Pancreas (tissue), 10 donors: ENCODE measurements around the gene CDKN2C. TPM values are rescaled to one million over a fixed set of nuclear protein-coding genes. Genes with fewer than 3 reads are reported as not detected.

ENCODE experiments used
- ATAC-seq, 4 donors: fragments of 200-7000 bp; cut with Tn5 transposase; one replicate each; pipeline versions ENCODE4 v1.8.0 to v1.9.1; 2020; ENCODE audit warnings: mild to moderate bottlenecking in 4 of 4, moderate library complexity in 4 of 4
- DNase-seq, 6 donors: peaks; one replicate each; pipeline ENCODE4 v3.0.0-alpha.2; 2020
- FAIRE-seq: peaks from 2 replicates; lab custom pipeline; 2012; peaks lifted over from hg19 to GRCh38; lab: Jason Lieb, UNC
- H3K27ac ChIP-seq, 4 donors: fragments of 200-600 bp; sonication (generic); 1 replicate in 3 of 4; 2 replicates in 1 of 4; pipeline versions ENCODE4 v1.5.0 to v1.8.0; 2020
- H3K27me3 ChIP-seq, 4 donors: fragments of 200-600 bp; one replicate each; pipeline ENCODE4 v1.8.0; 2021
- H3K36me3 ChIP-seq, 3 donors: fragments of 200-600 bp; sonication (generic) in 1 of 3; one replicate each; pipeline versions ENCODE4 v1.5.0 to v1.8.0; 2020 to 2021
- H3K4me1 ChIP-seq, 3 donors: fragments of 200-600 bp; one replicate each; pipeline ENCODE4 v1.8.0; 2021
- H3K4me3 ChIP-seq, 4 donors: fragments of 200-600 bp; sonication (generic) in 2 of 4; one replicate each; pipeline versions ENCODE4 v1.5.0 to v1.8.0; 2020 to 2021
- H3K9me3 ChIP-seq, 4 donors: fragments of 200-600 bp; one replicate each; pipeline ENCODE4 v1.8.0; 2021
- WGBS, 2 donors: extraction: QIAGEN DNeasy Blood & Tissue Kit; methylation state at CpG; one replicate each; pipeline ENCODE4 v1.1.7; 2013; 5-methylcytosine and 5-hydroxymethylcytosine counted together
- intact Hi-C, 3 donors: fragments of 100-400 bp; cut with DNase I; formaldehyde crosslinking; loops; one replicate each; pipeline versions ENCODE4 v1.11.1 to v1.14.2; 2022
- polyA plus RNA-seq, 2 donors: library from polyadenylated mRNA; stranded (reverse); fragments of 200-250 nt; gene quantifications; one replicate each; pipeline ENCODE4 v1.2.3, GENCODE V29; 2013
- total RNA-seq, 6 donors: library from RNA; stranded (reverse); fragmentation: NEBNext Ultra II Directional in 4 of 6; extraction: Animal tissue kit (Norgen Biotek cat#: 25700) in 4 of 6; gene quantifications; one replicate each; pipeline versions ENCODE4 v1.2.1 to v1.2.4, GENCODE V29; 2021 to 2023
- TF ChIP-seq, protein P1 (sequence below), 4 donors: fragments of 200-600 bp; sonication (generic) in 3 of 4; IDR thresholded peaks; one replicate each; pipeline versions ENCODE4 v1.5.0 to v1.8.0; 2021; ENCODE audit warnings: antibody characterized with exemption in 4 of 4
- donor health status: healthy with polysubstance abuse.
- donor health status: DM: no; HTN: no; CAD: no; lungs with moderate emphysema.
- donor health status: DM: no; HTN: no; CAD: no.
- donor health status: control.
- donor health status: control.
- donor health status: Bipolar disorder and iron deficiency.
- donor health status: DM: yes; HTN: yes; CAD: no.
- donor health status: DM: no; HTN: no; CAD: no.
- donor health status: DM: no; HTN: no; CAD: no.
- donor health status: DM: yes; HTN: yes; CAD: no.

The CDKN2C gene
- total and polyA plus RNA-seq, 8 donors, result 4.3 to 11.5 (median 7.8) TPM

DNA sequence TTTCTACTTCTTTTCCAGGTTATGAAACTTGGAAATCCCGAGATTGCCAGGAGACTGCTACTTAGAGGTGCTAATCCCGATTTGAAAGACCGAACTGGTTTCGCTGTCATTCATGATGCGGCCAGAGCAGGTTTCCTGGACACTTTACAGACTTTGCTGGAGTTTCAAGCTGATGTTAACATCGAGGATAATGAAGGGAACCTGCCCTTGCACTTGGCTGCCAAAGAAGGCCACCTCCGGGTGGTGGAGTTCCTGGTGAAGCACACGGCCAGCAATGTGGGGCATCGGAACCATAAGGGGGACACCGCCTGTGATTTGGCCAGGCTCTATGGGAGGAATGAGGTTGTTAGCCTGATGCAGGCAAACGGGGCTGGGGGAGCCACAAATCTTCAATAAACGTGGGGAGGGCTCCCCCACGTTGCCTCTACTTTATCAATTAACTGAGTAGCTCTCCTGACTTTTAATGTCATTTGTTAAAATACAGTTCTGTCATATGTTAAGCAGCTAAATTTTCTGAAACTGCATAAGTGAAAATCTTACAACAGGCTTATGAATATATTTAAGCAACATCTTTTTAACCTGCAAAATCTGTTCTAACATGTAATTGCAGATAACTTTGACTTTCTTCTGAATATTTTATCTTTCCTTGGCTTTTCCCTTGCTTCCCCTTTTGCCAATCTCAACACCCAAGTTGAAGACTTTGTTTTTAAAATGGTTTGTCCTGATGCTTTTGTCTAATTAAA lies 4.0 kb downstream of the CDKN2C start:
- intact Hi-C loops, result no loop called here
- H3K4me1 ChIP-seq, result peaks cover 0 to 9% (median 4%) of the 10 kb centered on the region in 3 donors
- TF ChIP-seq, protein P1, sequence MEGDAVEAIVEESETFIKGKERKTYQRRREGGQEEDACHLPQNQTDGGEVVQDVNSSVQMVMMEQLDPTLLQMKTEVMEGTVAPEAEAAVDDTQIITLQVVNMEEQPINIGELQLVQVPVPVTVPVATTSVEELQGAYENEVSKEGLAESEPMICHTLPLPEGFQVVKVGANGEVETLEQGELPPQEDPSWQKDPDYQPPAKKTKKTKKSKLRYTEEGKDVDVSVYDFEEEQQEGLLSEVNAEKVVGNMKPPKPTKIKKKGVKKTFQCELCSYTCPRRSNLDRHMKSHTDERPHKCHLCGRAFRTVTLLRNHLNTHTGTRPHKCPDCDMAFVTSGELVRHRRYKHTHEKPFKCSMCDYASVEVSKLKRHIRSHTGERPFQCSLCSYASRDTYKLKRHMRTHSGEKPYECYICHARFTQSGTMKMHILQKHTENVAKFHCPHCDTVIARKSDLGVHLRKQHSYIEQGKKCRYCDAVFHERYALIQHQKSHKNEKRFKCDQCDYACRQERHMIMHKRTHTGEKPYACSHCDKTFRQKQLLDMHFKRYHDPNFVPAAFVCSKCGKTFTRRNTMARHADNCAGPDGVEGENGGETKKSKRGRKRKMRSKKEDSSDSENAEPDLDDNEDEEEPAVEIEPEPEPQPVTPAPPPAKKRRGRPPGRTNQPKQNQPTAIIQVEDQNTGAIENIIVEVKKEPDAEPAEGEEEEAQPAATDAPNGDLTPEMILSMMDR (IDR thresholded peaks at IDR 0.05), result no peak
- 92 to 93% methylated on average over 13 of the region's 13 CpGs for WGBS, 2 donors
- no peak for FAIRE-seq
- no peaks in the 10 kb centered on the region for H3K36me3 ChIP-seq
- no peak for ATAC-seq
- H3K27ac ChIP-seq, result no peak overlapping the region
- no peaks in the 10 kb centered on the region for H3K9me3 ChIP-seq
- DNase-seq, result no peak
- no peaks in the 10 kb centered on the region for H3K27me3 ChIP-seq
- no peak overlapping the region for H3K4me3 ChIP-seq

DNA sequence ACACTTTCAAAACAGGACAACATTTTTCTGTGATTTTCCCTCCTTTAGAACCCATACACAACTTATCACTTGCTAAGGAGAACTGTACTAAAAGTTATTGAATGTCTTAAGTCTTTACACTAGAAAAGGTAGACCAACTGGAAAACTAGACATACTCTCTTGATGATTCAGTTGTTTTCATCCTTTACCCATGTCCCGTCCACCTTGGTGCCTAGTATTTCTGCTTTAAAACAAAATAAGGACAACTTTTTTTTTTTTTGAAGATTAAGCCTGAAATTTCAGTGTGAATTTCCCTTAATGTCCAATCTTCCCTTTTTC lies 4.5 kb downstream of the CDKN2C start:
- H3K27me3 ChIP-seq, result no peaks in the 10 kb centered on the region
- peaks cover 0 to 9% (median 4%) of the 10 kb centered on the region in 3 donors for H3K4me1 ChIP-seq
- DNase-seq (no peak), FAIRE-seq (no peak), ATAC-seq (no peak)
- no peaks in the 10 kb centered on the region for H3K9me3 ChIP-seq
- H3K4me3 ChIP-seq, result no peak overlapping the region
- TF ChIP-seq, protein P1 (IDR thresholded peaks at IDR 0.05), result no peak
- 90 to 98% methylated on average over 1 of the region's 1 CpG for WGBS, 2 donors
- H3K27ac ChIP-seq, result no peak overlapping the region
- H3K36me3 ChIP-seq, result no peaks in the 10 kb centered on the region
- intact Hi-C loops, result no loop called here

DNA sequence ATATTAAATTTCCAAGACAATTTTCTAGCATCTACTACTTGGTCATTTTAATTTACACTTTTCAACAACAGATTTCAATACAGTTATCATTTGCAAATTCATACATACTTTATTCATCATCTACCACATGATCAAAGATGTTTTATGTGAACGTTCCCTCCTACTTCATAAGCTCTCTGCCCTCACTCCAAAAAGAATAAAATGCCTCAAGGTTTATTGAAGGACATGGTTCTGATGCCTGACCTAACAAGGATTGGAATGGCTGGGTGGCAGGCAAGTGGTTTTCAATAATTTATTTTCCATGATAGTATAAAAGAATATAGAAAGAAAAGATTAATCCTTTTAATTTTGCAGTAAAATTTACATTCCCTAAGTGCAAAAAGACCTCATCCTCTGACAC lies 5.4 kb downstream of the CDKN2C start:
- no peak overlapping the region for H3K4me3 ChIP-seq
- intact Hi-C loops, result no loop called here
- TF ChIP-seq, protein P1 (IDR thresholded peaks at IDR 0.05), result no peak
- DNase-seq (no peak), FAIRE-seq (no peak), ATAC-seq (no peak)
- H3K36me3 ChIP-seq, result no peaks in the 10 kb centered on the region
- no peak overlapping the region for H3K27ac ChIP-seq
- WGBS, 2 donors, result 79 to 88% methylated on average over 1 of the region's 1 CpG
- no peaks in the 10 kb centered on the region for H3K27me3 ChIP-seq
- H3K9me3 ChIP-seq, result no peaks in the 10 kb centered on the region
- peaks cover 0 to 9% (median 4%) of the 10 kb centered on the region in 3 donors for H3K4me1 ChIP-seq

DNA sequence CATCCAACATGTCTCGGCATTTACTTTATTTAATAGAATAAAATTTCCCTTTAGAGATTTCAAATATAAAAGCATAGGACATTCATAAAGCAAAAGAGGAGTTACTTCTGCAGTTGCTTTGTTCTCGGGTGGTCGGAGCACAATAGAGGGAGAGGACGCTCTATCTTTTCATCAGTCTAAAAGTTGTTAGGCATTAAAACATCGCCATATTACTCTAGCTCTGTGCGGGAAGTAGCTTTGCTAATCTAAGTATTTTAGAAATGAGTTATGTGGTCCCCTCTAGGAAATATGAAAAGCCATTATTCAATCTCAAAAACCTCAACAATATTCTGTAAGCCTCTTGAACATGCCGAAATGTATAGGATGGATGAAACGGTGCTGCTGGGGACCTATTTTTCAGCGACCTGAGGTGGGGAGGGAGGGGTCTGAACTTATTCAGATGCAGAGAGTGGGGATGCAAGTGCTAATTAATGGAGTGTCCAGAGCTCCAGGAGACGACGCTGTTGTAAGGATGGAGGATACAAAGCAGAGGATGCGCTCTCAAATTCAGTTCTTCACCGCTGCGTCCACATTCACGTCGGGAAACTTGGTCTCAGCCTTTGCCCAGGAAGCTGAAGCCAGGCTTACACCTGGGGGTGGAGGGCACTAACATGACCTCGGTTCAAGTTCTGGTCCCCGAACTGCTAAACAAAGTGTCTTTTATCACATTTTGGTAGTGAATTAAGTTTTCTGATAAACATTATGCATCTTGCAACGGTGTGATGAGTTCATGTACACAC lies 6.3 kb downstream of the CDKN2C start:
- intact Hi-C loops, result no loop called here
- Histone ChIP-seq H3K27me3 (no peaks in the 10 kb centered on the region), H3K4me1 (peaks cover 3 to 14% (median 6%) of the 10 kb centered on the region in 3 donors), H3K9me3 (no peaks in the 10 kb centered on the region), H3K36me3 (no peaks in the 10 kb centered on the region), H3K4me3 (peak overlapping the region in 3 of 4 donors; percentile 65 to 91 (median 76)), H3K27ac (peak overlapping the region in 3 of 4 donors; percentile 87 to 94 (median 93))
- TF ChIP-seq, protein P1 (IDR thresholded peaks at IDR 0.05), result no peak
- ATAC-seq (no peak), FAIRE-seq (no peak), DNase-seq (no peak)
- 62 to 70% methylated on average over 19 of the region's 19 CpGs for WGBS, 2 donors
